Stimulated activated CD8-positive, alpha-beta memory T cell treated with anti-CD3 and anti-CD28 coated beads, Interleukin-7, amount 100 ng/mL, for 24 hours (primary cell): ENCODE data around the gene SLC35D2.
A peak's percentile ranks its signal among the peaks of the same experiment; 100 is the strongest.

Source experiments
- DNase-seq: peaks from one replicate; pipeline ENCODE4 v3.0.0-alpha.2; 2020; ENCODE audit warnings: low read depth

The SLC35D2 gene

DNA sequence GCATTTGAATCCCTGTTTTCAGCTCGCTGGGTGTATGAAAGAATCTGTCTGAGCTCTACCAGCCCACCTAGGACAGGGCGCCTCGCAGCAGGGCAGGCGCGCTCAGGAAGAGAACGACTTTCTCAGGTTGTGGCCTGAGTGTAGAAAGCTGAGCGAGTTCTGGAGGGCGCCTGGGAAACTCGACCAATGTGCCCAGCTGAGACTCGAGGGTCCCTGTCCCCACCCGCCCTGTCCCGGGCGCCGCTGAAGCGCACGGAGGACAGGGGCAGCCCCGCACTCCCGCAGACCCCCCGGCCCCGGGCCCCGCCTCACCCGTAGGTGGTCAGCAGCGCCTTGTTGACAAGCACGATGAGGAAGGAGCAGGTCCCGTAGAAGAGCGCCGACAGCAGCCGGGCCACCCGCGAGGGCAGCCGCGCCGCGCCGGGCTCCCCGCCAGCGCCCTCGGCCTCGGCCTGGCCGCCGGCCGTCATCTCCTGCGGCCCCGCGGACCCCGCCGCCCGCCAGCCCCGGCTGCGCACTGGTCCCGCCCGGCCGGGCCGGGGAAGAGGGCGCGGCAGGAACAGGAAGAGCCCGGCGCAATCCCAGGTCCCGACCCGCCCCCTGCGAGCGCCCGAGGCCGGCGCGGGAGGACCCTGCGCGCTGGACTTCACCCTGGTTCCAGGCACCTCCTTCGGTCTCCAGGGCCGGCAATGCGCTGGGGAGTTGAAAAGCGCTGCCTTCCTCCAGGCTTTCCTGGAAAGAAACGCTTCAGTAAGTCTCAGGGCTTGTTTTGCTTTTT is at the start of gene SLC35D2:
SLC35D2 (minus strand) TSS at position 547 of the 778 bp plus-strand sequence; CDS start at position 470, 77 bp downstream.
- no peak for DNase-seq

DNA sequence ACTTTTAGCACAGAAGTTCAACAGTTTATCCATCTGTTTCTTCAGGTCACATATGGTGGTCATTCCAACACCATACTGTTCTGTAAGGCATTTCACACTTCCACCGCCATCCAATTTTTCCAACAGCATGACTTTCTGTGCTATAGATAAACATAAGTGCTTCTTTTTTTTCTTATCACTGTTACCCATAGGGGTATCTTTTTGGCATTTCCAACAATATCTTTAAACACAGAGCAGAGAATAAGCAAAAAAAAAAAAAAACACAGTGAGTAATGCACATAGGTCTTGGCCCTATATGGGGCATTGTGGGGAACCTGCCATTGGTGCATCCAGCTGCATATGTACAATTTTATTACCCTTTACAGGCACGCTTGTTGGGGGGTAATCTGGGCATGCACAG is 46.9 kb upstream of the SLC35D2 start:
- no peak for DNase-seq

- DNase-seq: no peak
These were observed 46.2 kb upstream of the SLC35D2 start for GRCh38 chr9:96429732-96430131.

DNA sequence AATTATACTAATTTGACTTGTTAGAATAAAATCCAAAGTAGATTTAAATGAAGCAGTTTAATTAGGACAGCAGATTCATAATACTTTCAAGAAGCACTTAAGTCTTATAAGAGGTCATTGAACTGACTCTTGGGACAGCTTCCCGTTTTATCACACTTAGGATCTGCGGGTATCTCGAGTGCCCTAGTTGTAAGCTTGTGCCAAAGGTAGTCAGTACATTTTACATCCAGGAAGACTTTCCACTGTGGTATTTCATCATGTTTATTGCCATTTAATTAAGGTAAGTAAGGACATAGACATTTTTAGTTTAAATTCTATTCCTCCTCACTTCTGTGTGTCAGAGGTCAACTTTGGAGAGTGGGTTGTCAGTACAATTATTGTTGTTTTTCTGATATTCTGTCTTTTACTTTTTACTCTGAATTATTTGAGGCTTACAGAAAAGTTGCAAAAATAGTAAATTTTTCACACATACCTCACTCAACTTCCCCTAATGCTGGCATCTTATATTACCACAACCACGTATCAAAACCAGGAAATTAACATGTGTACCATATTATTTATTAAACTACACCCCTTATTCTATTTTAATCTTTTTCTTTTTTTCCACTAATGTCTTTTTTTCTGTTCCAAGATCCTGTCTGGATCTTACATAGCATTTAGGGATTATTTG is 42.1 kb upstream of the SLC35D2 start:
- DNase-seq: no peak

DNA sequence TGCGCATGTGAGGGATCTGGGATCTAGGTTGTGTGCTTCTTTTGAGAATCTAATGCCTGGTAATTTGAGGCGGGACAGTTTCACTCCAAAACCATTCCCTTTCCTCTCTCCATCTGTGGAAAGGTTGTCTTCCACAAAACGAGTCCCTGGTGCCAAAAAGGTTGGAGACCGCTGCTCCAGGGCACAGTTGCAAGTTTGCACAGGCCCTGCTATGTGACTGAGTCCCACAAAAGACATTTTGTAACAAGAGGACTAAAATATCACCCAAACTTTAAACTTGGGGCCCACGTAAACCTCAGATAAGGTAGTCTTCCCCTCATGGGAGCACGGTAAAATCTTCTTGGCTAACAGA is 40.5 kb upstream of the SLC35D2 start:
- DNase-seq: no peak

DNA sequence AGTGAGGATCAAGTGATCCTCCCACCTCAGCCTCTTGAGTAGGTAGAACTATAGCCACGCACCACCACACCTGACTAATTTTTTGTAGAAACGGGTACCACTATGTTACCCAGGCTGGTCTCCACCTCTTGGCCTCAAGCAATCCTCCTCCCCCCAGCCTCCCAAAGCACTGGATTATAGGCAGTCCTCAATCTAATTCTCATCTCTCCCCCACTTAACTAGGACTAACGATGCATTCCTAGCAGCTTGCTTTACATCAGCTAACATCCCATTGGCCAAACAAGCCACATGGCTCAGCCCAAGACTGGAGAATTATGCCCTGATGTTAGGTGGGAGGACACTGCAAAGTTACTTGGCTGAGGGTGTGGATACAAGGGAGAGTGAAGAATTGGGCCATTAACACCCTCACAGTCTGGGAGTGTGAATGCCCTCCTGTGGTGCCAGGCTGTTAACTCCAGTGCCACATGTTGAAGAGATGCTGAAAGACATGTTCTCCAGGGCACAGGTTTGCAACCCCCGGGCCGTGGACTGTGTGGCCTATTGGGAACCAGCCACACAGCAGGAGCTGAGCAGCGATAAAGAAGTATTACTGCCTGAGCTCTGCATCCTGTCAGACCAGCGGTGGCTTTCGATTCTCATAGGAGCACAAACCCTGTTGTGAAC is 39.9 kb upstream of the SLC35D2 start:
- DNase-seq: no peak

GRCh38 chr9:96420468-96421219 is 37.1 kb upstream of the SLC35D2 start:
- no peak for DNase-seq

DNA sequence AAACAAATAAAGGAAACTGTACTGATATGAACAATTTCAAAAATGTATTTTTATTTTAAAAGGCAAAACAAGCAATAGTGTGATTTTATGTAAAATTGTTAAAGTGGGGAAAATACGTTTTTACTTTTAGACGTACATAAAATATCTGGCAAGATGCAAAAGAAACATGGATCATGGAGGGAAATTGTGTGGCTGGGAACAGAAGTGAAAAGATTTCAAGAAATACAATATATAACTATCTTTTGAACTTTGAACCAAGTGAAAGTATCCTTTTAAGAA is 36.1 kb upstream of the SLC35D2 start:
- DNase-seq: no peak

DNA sequence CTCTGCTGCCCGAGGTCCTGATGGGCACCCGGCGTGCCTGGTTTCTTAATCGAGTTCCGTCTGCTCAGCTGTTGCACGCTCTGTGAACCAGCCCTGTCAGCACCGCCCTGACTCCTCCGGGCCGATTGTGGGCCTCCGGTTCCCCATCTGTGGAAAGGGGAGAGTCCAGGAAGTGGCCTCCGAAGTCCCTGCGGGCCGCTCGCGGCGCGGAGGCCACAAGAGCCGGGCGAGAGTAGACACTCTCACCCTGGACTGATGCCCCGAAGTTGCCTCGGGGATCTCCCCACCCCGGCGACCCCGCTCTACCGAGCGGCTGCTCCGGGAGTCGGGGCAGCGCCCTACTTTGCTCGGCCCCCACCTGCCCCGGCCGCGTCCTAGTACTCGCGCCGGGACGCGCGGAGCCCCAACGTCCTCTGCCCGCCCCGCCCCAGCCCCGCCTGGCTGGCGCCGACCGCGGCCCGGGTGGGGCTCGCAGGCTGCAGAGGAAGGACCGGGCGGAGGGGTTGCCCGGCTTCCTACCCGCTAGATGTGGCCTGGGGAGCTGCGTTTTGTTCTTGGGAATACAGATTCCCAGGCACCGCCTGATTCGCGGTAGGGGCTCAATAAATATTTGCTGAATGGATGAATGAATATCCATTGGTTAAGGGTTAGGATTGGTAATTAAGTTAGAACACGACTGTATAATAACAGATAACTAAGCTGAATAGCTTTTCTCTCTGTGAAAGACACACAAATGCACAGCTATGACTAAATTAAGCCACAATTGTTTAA is 35.6 kb upstream of the SLC35D2 start:
- peak; percentile 19 for DNase-seq

GRCh38 chr9:96418083-96418919 is 34.8 kb upstream of the SLC35D2 start, which contains the start of gene ZNF367:
ZNF367 (minus strand) TSS chr9:96418370; CDS start chr9:96418032, 338 bp downstream.
- DNase-seq: peak; percentile 87

DNA sequence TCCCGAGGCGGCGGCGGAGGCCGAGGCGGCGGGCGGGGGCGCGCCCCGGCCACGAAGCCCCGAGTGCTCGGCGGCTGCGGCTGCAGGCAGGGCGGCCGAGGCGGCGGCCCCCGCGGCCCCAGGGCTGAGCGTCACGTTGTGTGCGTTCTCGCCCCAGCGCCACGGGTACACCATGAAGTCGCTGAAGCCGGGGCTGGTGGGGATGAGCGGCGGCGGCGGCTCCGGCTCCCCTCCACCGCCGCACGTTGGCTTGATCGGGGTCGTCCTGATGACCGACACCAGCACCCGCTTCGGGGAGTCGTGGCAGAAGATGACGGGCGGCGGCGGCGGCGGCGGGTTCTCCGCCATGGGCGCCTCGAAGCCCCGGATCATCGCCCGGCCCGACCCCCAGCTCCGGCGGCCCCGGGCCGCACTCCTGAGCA is 34.2 kb upstream of the SLC35D2 start:
- DNase-seq: no peak

GRCh38 chr9:96417051-96417586 is 33.6 kb upstream of the SLC35D2 start:
- peak; percentile 89 for DNase-seq

GRCh38 chr9:96413302-96414221 is 30.1 kb upstream of the SLC35D2 start:
- no peak for DNase-seq

GRCh38 chr9:96412174-96412913 is 28.8 kb upstream of the SLC35D2 start:
- DNase-seq: no peak

- DNase-seq: no peak
These were observed 27.8 kb upstream of the SLC35D2 start for GRCh38 chr9:96411129-96411838.

GRCh38 chr9:96408409-96409280 is 25.1 kb upstream of the SLC35D2 start:
- DNase-seq: no peak
